Tibial artery (tissue), 4 donors: Measurements from ENCODE around the gene GGA1.

Experiments used
- DNase-seq, 2 donors: peaks; one replicate each; pipeline ENCODE4 v3.0.0-alpha.2; 2019
- H3K27ac ChIP-seq, 2 donors: fragments of 200-600 bp; sonication (generic) in 1 of 2; 1 replicate in 1 of 2; 2 replicates in 1 of 2; pipeline ENCODE4 v1.5.1; 2018 to 2019; ENCODE audit warnings: mild to moderate bottlenecking in 1 of 2
- H3K27me3 ChIP-seq, 2 donors: fragments of 200-600 bp; sonication (generic) in 1 of 2; one replicate each; pipeline versions ENCODE4 v1.5.1 to v1.6.0; 2016 to 2019
- H3K36me3 ChIP-seq, 3 donors: fragments of 200-600 bp; sonication (generic) in 2 of 3; one replicate each; pipeline ENCODE4 v1.5.1; 2016 to 2019; ENCODE audit warnings: mild to moderate bottlenecking in 2 of 3
- H3K4me1 ChIP-seq, 4 donors: fragments of 200-600 bp; sonication (generic) in 2 of 4; 1 replicate in 3 of 4; 2 replicates in 1 of 4; pipeline ENCODE4 v1.5.1; 2016 to 2019
- H3K4me3 ChIP-seq, 2 donors: fragments of 200-600 bp; sonication (generic) in 1 of 2; 1 replicate in 1 of 2; 2 replicates in 1 of 2; pipeline ENCODE4 v1.5.1; 2018 to 2019; ENCODE audit warnings: mild to moderate bottlenecking in 2 of 2
- H3K9me3 ChIP-seq, 3 donors: fragments of 200-600 bp; sonication (generic) in 1 of 3; one replicate each; pipeline ENCODE4 v1.5.1; 2016 to 2019
- intact Hi-C: fragments of 100-400 bp; cut with DNase I; formaldehyde crosslinking; loops from one replicate; pipeline ENCODE4 v1.15.0; 2023; ENCODE audit warnings: low total_unique reads
- TF ChIP-seq, protein P1 (sequence below), 2 experiments: fragments of 200-600 bp in 1 of 2; fragments of 450-650 bp in 1 of 2; IDR thresholded peaks; one replicate each; pipeline ENCODE4 v1.5.1; 2017 to 2019; ENCODE audit warnings: antibody characterized with exemption in 2 of 2, mild to moderate bottlenecking in 1 of 2, moderate library complexity in 1 of 2

The GGA1 gene

DNA sequence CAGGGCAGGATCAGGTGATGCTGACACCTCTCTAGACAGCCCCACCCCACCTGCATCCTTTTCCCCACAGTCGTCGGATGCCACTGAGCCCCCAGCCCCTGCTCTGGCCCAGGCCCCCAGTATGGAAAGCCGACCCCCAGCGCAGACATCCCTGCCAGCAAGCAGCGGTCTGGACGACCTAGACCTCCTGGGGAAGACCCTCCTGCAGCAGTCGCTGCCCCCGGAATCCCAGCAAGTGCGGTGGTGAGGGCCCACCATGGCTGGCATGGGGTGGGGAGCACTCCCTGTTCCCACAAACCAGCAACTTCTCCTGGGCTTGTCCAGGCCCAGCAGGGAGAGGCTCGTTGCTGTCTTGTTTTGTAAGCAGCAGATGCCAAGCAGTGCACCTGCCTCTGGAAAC, 21.3 kb downstream of the GGA1 start:
- intact Hi-C loops = no loop called here
- DNase-seq = no peak
- TF ChIP-seq, protein P1, sequence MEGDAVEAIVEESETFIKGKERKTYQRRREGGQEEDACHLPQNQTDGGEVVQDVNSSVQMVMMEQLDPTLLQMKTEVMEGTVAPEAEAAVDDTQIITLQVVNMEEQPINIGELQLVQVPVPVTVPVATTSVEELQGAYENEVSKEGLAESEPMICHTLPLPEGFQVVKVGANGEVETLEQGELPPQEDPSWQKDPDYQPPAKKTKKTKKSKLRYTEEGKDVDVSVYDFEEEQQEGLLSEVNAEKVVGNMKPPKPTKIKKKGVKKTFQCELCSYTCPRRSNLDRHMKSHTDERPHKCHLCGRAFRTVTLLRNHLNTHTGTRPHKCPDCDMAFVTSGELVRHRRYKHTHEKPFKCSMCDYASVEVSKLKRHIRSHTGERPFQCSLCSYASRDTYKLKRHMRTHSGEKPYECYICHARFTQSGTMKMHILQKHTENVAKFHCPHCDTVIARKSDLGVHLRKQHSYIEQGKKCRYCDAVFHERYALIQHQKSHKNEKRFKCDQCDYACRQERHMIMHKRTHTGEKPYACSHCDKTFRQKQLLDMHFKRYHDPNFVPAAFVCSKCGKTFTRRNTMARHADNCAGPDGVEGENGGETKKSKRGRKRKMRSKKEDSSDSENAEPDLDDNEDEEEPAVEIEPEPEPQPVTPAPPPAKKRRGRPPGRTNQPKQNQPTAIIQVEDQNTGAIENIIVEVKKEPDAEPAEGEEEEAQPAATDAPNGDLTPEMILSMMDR (IDR thresholded peaks at IDR 0.05) = no peak
- no peaks in the 10 kb centered on the region for H3K27me3 ChIP-seq
- H3K27ac ChIP-seq = no peak overlapping the region
- no peaks in the 10 kb centered on the region for H3K9me3 ChIP-seq
- no peak overlapping the region for H3K4me3 ChIP-seq
- H3K4me1 ChIP-seq = peaks cover 3 to 45% (median 32%) of the 10 kb centered on the region in 4 donors
- H3K36me3 ChIP-seq = peaks cover 5 to 65% (median 37%) of the 10 kb centered on the region in 3 donors

DNA sequence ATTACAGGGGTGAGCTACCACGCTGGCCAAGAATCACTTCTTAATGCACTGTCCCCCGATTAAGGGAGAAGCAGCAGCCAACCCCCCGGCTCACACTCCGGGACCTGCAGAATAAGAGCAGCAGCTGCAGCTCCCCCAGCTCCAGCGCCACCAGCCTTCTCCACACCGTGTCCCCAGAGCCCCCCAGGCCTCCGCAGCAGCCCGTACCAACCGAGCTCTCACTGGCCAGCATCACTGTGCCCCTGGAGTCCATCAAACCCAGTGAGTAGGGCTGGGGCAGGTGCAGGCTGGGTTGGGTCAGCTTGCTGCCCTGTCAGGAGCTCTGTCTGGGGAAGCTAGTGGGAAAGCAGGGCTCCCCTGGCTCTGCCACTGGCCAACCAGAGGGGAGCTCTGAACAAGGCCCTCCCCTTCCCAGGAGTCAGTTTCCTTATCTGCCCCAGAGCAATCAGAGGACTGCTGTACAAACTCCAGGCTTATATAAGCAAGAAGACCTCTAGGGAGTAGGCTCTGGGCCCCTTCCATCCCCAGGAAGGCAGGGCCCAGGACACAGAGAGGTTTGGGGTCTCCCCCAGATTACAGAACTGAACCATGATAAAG, 22.3 kb downstream of the GGA1 start:
- Histone ChIP-seq H3K27me3 (no peaks in the 10 kb centered on the region), H3K36me3 (peaks cover 5 to 58% (median 37%) of the 10 kb centered on the region in 3 donors), H3K4me3 (no peak overlapping the region), H3K27ac (no peak overlapping the region), H3K4me1 (peaks cover 3 to 43% (median 30%) of the 10 kb centered on the region in 4 donors), H3K9me3 (no peaks in the 10 kb centered on the region)
- intact Hi-C loops = no loop called here
- TF ChIP-seq, protein P1 (IDR thresholded peaks at IDR 0.05) = no peak
- DNase-seq = no peak

DNA sequence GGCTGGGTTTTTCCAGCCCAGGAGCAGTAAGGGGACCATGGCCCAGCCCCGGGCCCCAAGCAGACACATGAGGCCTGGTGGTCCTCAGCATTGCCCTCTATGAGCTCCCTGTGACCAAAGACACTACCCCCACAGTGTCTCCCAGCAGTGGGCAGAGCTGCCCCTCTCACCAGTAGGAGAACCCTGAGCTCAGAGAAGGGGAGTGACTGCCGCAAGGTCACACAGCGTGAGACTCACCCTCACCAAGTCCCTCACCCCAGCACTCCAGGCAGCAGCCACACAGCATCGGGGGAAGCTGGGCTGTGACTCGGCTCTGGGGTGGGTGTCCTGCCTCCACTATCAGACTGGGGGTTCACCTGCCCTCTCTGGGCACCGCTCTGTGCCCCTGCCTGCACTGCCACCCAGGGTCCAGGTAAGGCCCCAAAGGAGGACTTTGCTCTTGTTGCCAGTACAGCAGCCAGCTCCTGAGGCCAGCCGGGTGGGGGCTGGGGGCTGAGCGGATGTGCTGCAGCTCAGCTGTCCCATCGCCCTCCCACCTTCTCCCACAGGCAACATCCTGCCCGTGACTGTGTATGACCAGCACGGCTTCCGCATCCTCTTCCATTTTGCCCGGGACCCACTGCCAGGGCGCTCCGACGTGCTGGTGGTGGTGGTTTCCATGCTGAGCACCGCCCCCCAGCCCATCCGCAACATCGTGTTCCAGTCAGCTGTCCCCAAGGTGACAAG, 23.0 kb downstream of the GGA1 start:
- no peak overlapping the region for H3K27ac ChIP-seq
- peaks cover 5 to 53% (median 37%) of the 10 kb centered on the region in 3 donors for H3K36me3 ChIP-seq
- intact Hi-C loops = no loop called here
- TF ChIP-seq, protein P1 (IDR thresholded peaks at IDR 0.05) = no peak
- no peak overlapping the region for H3K4me3 ChIP-seq
- no peaks in the 10 kb centered on the region for H3K27me3 ChIP-seq
- DNase-seq = no peak
- peaks cover 3 to 38% (median 25%) of the 10 kb centered on the region in 4 donors for H3K4me1 ChIP-seq
- H3K9me3 ChIP-seq = no peaks in the 10 kb centered on the region

DNA sequence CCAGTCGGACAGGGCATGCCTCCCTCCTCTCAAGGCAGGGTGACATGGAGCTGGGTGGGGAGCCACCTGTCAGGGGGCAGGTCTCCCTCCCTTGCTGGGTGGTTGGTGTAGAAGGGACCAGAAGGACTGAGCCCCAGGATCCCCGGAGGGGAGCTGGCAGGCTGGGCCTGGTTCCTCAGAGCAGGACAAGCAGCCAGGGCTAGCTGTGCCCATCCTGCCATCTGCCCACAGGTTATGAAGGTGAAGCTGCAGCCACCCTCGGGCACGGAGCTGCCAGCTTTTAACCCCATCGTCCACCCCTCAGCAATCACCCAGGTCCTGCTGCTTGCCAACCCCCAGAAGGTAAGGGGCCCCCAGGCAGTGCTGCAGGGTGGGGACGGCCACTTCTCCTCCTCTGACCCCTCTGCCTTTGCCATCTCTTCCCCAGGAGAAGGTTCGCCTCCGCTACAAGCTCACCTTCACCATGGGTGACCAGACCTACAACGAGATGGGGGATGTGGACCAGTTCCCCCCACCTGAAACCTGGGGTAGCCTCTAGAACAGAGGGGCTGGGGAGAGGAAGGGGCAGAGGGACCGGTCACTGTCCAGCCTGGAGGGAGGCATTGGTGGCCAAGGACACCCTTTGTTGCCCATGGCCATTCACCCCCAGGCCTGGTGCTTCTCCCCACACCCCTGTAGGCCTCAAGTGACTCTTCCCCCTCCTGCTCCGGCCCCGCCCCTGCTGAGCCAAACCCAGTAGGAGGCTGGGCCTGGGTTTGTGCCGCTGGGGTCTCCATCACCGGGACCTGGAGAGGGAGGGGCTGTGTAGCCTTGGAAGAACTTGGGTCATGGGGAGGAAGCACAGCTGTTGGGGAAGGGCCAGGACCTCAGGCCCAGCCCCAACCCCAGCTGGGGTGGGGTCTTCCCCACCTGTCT, 23.8 kb downstream of the GGA1 start:
- H3K4me1 ChIP-seq = peaks cover 3 to 29% (median 20%) of the 10 kb centered on the region in 4 donors
- H3K27me3 ChIP-seq = no peaks in the 10 kb centered on the region
- no peak overlapping the region for H3K4me3 ChIP-seq
- H3K9me3 ChIP-seq = no peaks in the 10 kb centered on the region
- DNase-seq = no peak
- H3K27ac ChIP-seq = peak overlapping the region; percentile 35 to 73
- H3K36me3 ChIP-seq = peaks cover 5 to 53% (median 37%) of the 10 kb centered on the region in 3 donors
- TF ChIP-seq, protein P1 (IDR thresholded peaks at IDR 0.05) = no peak
- intact Hi-C loops = no loop called here

DNA sequence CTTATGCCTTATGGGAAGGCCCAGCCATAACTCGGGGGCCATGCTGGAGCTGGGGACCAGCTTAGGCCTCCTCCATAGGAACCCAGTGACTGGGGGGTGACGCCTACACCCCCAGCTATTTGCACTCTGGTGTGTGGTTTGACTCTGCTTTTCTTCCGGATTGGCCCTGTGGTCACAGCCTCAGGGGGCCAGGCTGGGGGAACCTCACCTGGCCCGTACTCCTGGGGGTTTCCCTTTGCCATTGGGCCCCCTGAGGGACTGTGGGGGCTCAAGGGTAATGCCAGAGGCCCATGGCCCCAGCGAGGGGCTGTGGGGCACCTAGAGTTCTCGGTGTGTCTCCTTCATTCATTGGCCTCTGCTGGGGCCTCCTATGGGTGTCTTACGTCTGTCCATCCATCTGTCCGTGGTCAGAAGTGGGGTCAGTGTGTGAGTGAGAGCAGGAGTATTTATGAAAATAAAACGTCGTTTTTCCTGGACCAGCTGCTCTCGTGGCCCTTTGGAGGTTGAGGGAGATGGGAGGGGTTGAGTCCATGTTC, 24.5 kb downstream of the GGA1 start:
- peaks cover 3 to 28% (median 20%) of the 10 kb centered on the region in 4 donors for H3K4me1 ChIP-seq
- TF ChIP-seq, protein P1 (IDR thresholded peaks at IDR 0.05) = no peak
- no peaks in the 10 kb centered on the region for H3K9me3 ChIP-seq
- H3K27ac ChIP-seq = peak overlapping the region; percentile 35 to 73
- no peak for DNase-seq
- intact Hi-C loops = no loop called here
- peak overlapping the region in 1 of 2 donors; percentile 34 for H3K4me3 ChIP-seq
- H3K36me3 ChIP-seq = peaks cover 5 to 51% (median 37%) of the 10 kb centered on the region in 3 donors
- H3K27me3 ChIP-seq = no peaks in the 10 kb centered on the region
